HepG2 (cell line): ENCODE measurements around the gene TMEM269. TPM values are rescaled to one million over a fixed set of nuclear protein-coding genes. Genes with fewer than 3 reads are reported as not detected.

ENCODE experiments used
- FIP1L1 ChIP-seq: fragments of 200-400 bp; formaldehyde crosslinking; IDR thresholded peaks from 2 replicates; pipeline ENCODE4 v1.6.1; 2018; ENCODE audit warnings: low read depth, mild to moderate bottlenecking, low read length, moderate library complexity, borderline replicate concordance; ENCODE audit not compliant: insufficient read depth
- HES4 ChIP-seq: sonication (generic); formaldehyde crosslinking; IDR thresholded peaks from 2 replicates; pipeline ENCODE4 v1.9.0; 2021; ENCODE audit warnings: mild to moderate bottlenecking, missing genetic modification reagents, borderline replicate concordance
- HOXA9 ChIP-seq: sonication (generic); formaldehyde crosslinking; IDR thresholded peaks from 2 replicates; pipeline ENCODE4 v1.8.1; 2022; ENCODE audit warnings: missing genetic modification reagents, mild to moderate bottlenecking, moderate library complexity, borderline replicate concordance
- PAXIP1 ChIP-seq: sonication (generic); formaldehyde crosslinking; conservative IDR thresholded peaks from 2 replicates; pipeline ENCODE4 v1.4.0; 2020; ENCODE audit warnings: mild to moderate bottlenecking, missing genetic modification reagents, moderate library complexity
- RBFOX2 ChIP-seq: fragments of 200-400 bp; formaldehyde crosslinking; IDR thresholded peaks from 2 replicates; pipeline ENCODE4 v1.6.1; 2017; ENCODE audit warnings: low read depth, mild to moderate bottlenecking, low read length
- RBM39 ChIP-seq: fragments of 200-400 bp; formaldehyde crosslinking; IDR thresholded peaks from one replicate; pipeline ENCODE4 v1.6.1; 2018; ENCODE audit warnings: antibody characterized with exemption, mild to moderate bottlenecking, low read depth, low read length; ENCODE audit not compliant: poor library complexity, severe bottlenecking
- TCF7L2 ChIP-seq: IDR thresholded peaks from 2 replicates; pipeline ENCODE4 v1.6.1; 2011; ENCODE audit warnings: mild to moderate bottlenecking, low read depth, low read length, moderate library complexity
- THAP9 ChIP-seq: sonication (generic); formaldehyde crosslinking; IDR thresholded peaks from 2 replicates; pipeline ENCODE4; 2020; ENCODE audit warnings: missing genetic modification reagents, mild to moderate bottlenecking, borderline replicate concordance
- YY1 ChIP-seq: IDR thresholded peaks from 2 replicates; pipeline ENCODE4 v1.6.1; 2011; ENCODE audit warnings: low read length, low read depth, moderate library complexity, mild to moderate bottlenecking; ENCODE audit not compliant: insufficient read depth, insufficient replicate concordance
- ZBTB14 ChIP-seq: sonication (generic); formaldehyde crosslinking; IDR thresholded peaks from 2 replicates; pipeline ENCODE4 v1.4.0; 2020; ENCODE audit warnings: missing genetic modification reagents
- ZNF503 ChIP-seq: sonication (generic); formaldehyde crosslinking; IDR thresholded peaks from 2 replicates; pipeline ENCODE4 v1.4.0; 2020; ENCODE audit warnings: missing genetic modification reagents
- ZNF687 ChIP-seq: sonication (generic); formaldehyde crosslinking; IDR thresholded peaks from 2 replicates; pipeline ENCODE4 v1.5.1; 2020; ENCODE audit warnings: mild to moderate bottlenecking, missing genetic modification reagents, moderate library complexity
- polyA plus RNA-seq, 8 experiments: library from polyadenylated mRNA; depleted of rRNA in 3 of 8; stranded (reverse) in 7 of 8; unstranded in 1 of 8; fragments of >200 nt; fragmentation: Illumina TruSeq in 4 of 8; extraction: Trizol in 4 of 8; gene quantifications; 2 replicates each; pipeline versions ENCODE4 v1.2.1 to v1.2.3, GENCODE V29; 2011 to 2016; ENCODE audit warnings: low read depth in 4 of 8, missing spikeins in 1 of 8, mixed read lengths in 1 of 8; ENCODE audit not compliant: insufficient read depth in 1 of 8
- total RNA-seq, 5 experiments: library from RNA; depleted of rRNA; stranded (reverse); fragments of >200 nt; fragmentation: Illumina TruSeq; extraction: Trizol; gene quantifications; 2 replicates each; pipeline ENCODE4 v1.2.3, GENCODE V29; 2016; ENCODE audit warnings: low read depth in 1 of 5

TMEM269 gene
- total and polyA plus RNA-seq, 2 of the 13 experiments (the other 11 are each of a cell fraction or from before 2014, with no cell fraction given), result 0.15 to 0.21 TPM

- no peak for TF ChIP-seq TCF7L2
- no peak for TF ChIP-seq FIP1L1
- peak; percentile 44; the same call in 1 of the 2 replicates for TF ChIP-seq PAXIP1 (CRISPR knock-in tag)
- peak; percentile 93 for TF ChIP-seq YY1
- TF ChIP-seq RBFOX2, result peak; percentile 89
- peak; percentile 70 for TF ChIP-seq ZNF687 (CRISPR knock-in tag)
- TF ChIP-seq ZBTB14, result peak; percentile 57; the same call in 1 of the 2 replicates
- peak; percentile 64 for TF ChIP-seq RBM39
- TF ChIP-seq HES4 (CRISPR knock-in tag), result no peak; the same call in 1 of the 2 replicates
- 0 out of 2 replicates have a peak, but pooled peaks have one; percentile 23 for TF ChIP-seq HOXA9
- TF ChIP-seq THAP9 (CRISPR knock-in tag), result no peak; the same call in 1 of the 2 replicates
- TF ChIP-seq ZNF503 (CRISPR knock-in tag), result peak; percentile 37; the same call in 1 of the 2 replicates
These were observed 32.0 kb downstream of the TMEM269 start, which contains the start of the genes ERMAP and SVBP (continued) for GRCh38 chr1:42816585-42817439.
